ENCODE measurements around the gene PINK1. TPM values are rescaled to one million over a fixed set of nuclear protein-coding genes. Genes with fewer than 3 reads are reported as not detected.

Gene PINK1
- total RNA-seq, 1 experiment from 2014 or later: 7.2 TPM

GRCh38 chr1:20587661-20588053 lies 45.6 kb upstream of the PINK1 start:
- no peaks in the 10 kb centered on the region for H3K27me3 ChIP-seq (replicated peaks; ENCODE audit: insufficient read depth, low read depth, low read length, poor library complexity)
- H3K4me3 ChIP-seq (ENCODE audit: low read depth, low read length, poor library complexity, severe bottlenecking): no peak overlapping the region
- H3K4me1 ChIP-seq (ENCODE audit: insufficient read depth, low read length, poor library complexity, severe bottlenecking): peaks cover 21% of the 10 kb centered on the region
- POLR2A ChIA-PET (ENCODE audit: low non-redundant PET): no interaction called here
- CTCF ChIA-PET: no interaction called here
- no peak for TF ChIP-seq EZH2 (IDR thresholded peaks at IDR 0.05; ENCODE audit: borderline replicate concordance, low read depth, low read length, poor library complexity, severe bottlenecking)
- TF ChIP-seq CTCF (conservative IDR thresholded peaks at IDR 0.05; ENCODE audit: low read depth, low read length): no peak
- no peak overlapping the region for H3K27ac ChIP-seq (ENCODE audit: low read depth, low read length, poor library complexity, severe bottlenecking)
- intact Hi-C loops (cut with micrococcal nuclease; ENCODE audit: unreplicated experiment): no loop called here
- DNase-seq (ENCODE audit: low spot score): no peak
- no peaks in the 10 kb centered on the region for H3K9me3 ChIP-seq (ENCODE audit: low read depth, low read length, poor library complexity, severe bottlenecking)
- no TSS peak for BruUV-seq (replicated peaks)
- H3K36me3 ChIP-seq (ENCODE audit: insufficient read depth, low read length, poor library complexity, severe bottlenecking): no peaks in the 10 kb centered on the region

GRCh38 chr1:20588634-20589225 lies 44.5 kb upstream of the PINK1 start, which contains the start of gene CDA:
TSS of gene CDA (plus strand) at chr1:20589097. CDS start at chr1:20589130, 33 bp downstream.
- Histone ChIP-seq H3K9me3 (ENCODE audit: low read depth, low read length, poor library complexity, severe bottlenecking) (no peaks in the 10 kb centered on the region), H3K4me1 (ENCODE audit: insufficient read depth, low read length, poor library complexity, severe bottlenecking) (peaks cover 21% of the 10 kb centered on the region), H3K36me3 (ENCODE audit: insufficient read depth, low read length, poor library complexity, severe bottlenecking) (no peaks in the 10 kb centered on the region), H3K4me3 (ENCODE audit: low read depth, low read length, poor library complexity, severe bottlenecking) (no peak within 1 kb of the TSS), H3K27ac (ENCODE audit: low read depth, low read length, poor library complexity, severe bottlenecking) (no peak within 1 kb of the TSS), H3K27me3 (replicated peaks; ENCODE audit: insufficient read depth, low read depth, low read length, poor library complexity) (no peaks in the 10 kb centered on the region)
- no TSS peak for BruUV-seq (replicated peaks)
- no peak for DNase-seq (ENCODE audit: low spot score)
- TF ChIP-seq EZH2 (IDR thresholded peaks at IDR 0.05; ENCODE audit: borderline replicate concordance, low read depth, low read length, poor library complexity, severe bottlenecking) (no peak), CTCF (conservative IDR thresholded peaks at IDR 0.05; ENCODE audit: low read depth, low read length) (no peak)
- ChIA-PET CTCF (no interaction called here), POLR2A (ENCODE audit: low non-redundant PET) (no interaction called here)
- intact Hi-C loops (cut with micrococcal nuclease; ENCODE audit: unreplicated experiment): no loop called here

- POLR2A ChIA-PET (ENCODE audit: low non-redundant PET): no interaction called here
- TF ChIP-seq EZH2 (IDR thresholded peaks at IDR 0.05; ENCODE audit: borderline replicate concordance, low read depth, low read length, poor library complexity, severe bottlenecking) (no peak), CTCF (conservative IDR thresholded peaks at IDR 0.05; ENCODE audit: low read depth, low read length) (no peak)
- DNase-seq (ENCODE audit: low spot score): peak; percentile 48
Measured at GRCh38 chr1:20589331-20590278, 43.7 kb upstream of the PINK1 start.

More at GRCh38 chr1:20589331-20590278, 43.7 kb upstream of the PINK1 start:
- no TSS peak for BruUV-seq (replicated peaks)
- Histone ChIP-seq H3K36me3 (ENCODE audit: insufficient read depth, low read length, poor library complexity, severe bottlenecking) (no peaks in the 10 kb centered on the region), H3K27me3 (replicated peaks; ENCODE audit: insufficient read depth, low read depth, low read length, poor library complexity) (no peaks in the 10 kb centered on the region), H3K9me3 (ENCODE audit: low read depth, low read length, poor library complexity, severe bottlenecking) (no peaks in the 10 kb centered on the region), H3K4me3 (ENCODE audit: low read depth, low read length, poor library complexity, severe bottlenecking) (no peak overlapping the region), H3K27ac (ENCODE audit: low read depth, low read length, poor library complexity, severe bottlenecking) (no peak overlapping the region), H3K4me1 (ENCODE audit: insufficient read depth, low read length, poor library complexity, severe bottlenecking) (peaks cover 21% of the 10 kb centered on the region)
- intact Hi-C loops (cut with micrococcal nuclease; ENCODE audit: unreplicated experiment): no loop called here
- CTCF ChIA-PET: no interaction called here
